GM10248 (cell line): Measurements from ENCODE around the gene GPN3.
A peak's percentile ranks its signal among the peaks of the same experiment; 100 is the strongest.

Source experiments
- CTCF ChIA-PET: fragments of 300-600 bp; sonication (Branson Sonifier 250); formaldehyde crosslinking; extraction: SDS; loops from one replicate; lab custom pipeline; 2021; ENCODE audit warnings: antibody characterized with exemption; lab: Yijun Ruan, JAX
- POLR2A ChIA-PET: fragments of 350-650 bp; sonication (Branson Sonifier 250); formaldehyde crosslinking; extraction: SDS; loops from one replicate; lab custom pipeline; 2020; ENCODE audit warnings: antibody characterized with exemption; lab: Yijun Ruan, JAX
- DNase-seq: peaks from one replicate; pipeline ENCODE4 v3.0.0; 2012; ENCODE audit errors: extremely low spot score
- CTCF ChIP-seq: IDR thresholded peaks from 2 replicates; pipeline ENCODE4 v1.5.1; 2012; ENCODE audit warnings: mild to moderate bottlenecking, low read depth; ENCODE audit errors: extremely low read depth, missing control alignments, control extremely low read depth

Gene GPN3

DNA sequence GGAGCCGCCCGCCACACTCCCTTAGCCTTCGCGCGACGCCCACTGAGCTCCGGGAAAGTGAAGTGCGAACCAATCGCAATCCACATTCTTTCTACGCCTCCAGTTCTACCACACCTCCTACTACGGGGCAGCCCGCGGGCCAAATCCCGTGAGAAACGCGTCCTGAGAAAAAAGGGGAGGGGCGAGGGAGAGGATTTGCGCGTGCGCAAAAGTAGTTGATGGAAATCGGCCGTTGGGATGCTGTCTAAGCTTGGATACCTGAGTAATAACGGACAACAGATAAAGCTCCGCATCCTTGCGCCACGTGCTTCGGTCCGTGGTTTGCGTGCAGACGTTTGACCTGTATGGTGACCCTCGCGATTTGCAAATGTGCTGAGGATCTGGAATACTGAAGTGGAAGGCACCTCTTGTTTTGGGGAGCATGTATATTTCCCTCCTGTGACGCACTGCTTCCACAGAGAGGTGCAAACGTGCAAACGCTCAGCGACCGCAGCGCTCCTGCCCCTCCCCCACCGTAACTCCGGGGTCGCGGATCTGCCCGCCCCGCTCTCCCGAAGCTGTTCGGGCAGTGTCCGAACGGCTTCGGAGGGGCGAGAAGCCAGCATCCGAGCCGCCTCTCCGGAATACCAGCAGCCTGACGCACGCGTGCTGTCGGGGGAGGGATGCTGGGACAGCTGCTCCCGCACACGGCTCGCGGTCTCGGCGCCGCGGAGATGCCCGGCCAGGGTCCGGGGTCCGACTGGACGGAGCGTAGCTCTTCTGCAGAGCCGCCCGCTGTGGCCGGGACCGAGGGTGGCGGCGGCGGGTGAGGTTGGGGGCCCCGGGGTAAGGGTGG, at the start of gene GPN3, which contains the start of gene FAM216A:
Gene GPN3 (minus strand): TSS at position 44 of the 835 bp plus-strand sequence. CDS start 54 bp downstream, outside the sequence.
Gene FAM216A (plus strand): TSS at position 632 of the 835 bp plus-strand sequence. CDS start 31 bp downstream, at position 663.
- ChIA-PET POLR2A (interaction anchor here (0.6 to 2.0 kb wide), 7 partner anchors 11 to 145 kb away, joined by 3 to 7 read pairs (median 3); partner anchors contain the start of gene ARPC3), CTCF (interaction anchor here (0.6 to 6.3 kb wide), 44 partner anchors 9 to 503 kb away, joined by 3 to 71 read pairs (median 4); partner anchors contain the start of genes ARPC3, RAD9B, TCTN1 and VPS29)
- DNase-seq, result peak; percentile 96
- TF ChIP-seq CTCF, result no peak

DNA sequence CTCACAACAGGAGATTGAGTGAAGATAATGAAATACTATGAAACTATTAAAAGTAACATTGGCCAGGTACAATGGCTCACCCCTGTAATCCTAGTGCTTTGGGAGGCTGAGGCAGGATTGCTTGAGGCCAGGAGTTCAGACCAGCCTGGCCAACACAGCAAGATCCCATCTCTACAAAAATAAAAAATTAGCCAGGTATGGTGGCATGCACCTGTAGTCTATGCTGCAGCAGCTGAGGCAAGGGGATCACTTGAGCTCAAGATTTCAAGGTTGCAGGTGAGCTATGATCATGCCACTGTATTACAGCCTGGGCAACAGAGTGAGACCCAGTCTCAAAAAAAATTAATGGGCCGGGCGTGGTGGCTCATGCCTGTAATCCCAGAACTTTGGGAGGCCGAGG, 48.9 kb upstream of the GPN3 start:
- DNase-seq, result no peak
- TF ChIP-seq CTCF, result no peak
- POLR2A ChIA-PET, result no interaction called here
- CTCF ChIA-PET, result interaction anchor here (1.2 to 14.5 kb wide), 2 partner anchors 10 to 86 kb away, joined by 4 to 176 read pairs; no protein-coding TSS in a partner anchor

- TF ChIP-seq CTCF, result no peak
- DNase-seq, result no peak
- POLR2A ChIA-PET, result no interaction called here
- CTCF ChIA-PET, result interaction anchor here (1.1 to 14.5 kb wide), 10 partner anchors 9 to 88 kb away, joined by 3 to 176 read pairs (median 8); partner anchors contain the start of genes ARPC3, RAD9B and VPS29
Observed at GRCh38 chr12:110514363-110514762, 46.3 kb upstream of the GPN3 start.

- TF ChIP-seq CTCF, result no peak
- ChIA-PET CTCF (interaction anchor here (1.1 to 14.5 kb wide), 18 partner anchors 9 to 374 kb away, joined by 3 to 176 read pairs (median 5); partner anchors contain the start of genes ARPC3, FAM216A, GPN3 and RAD9B), POLR2A (no interaction called here)
- DNase-seq, result no peak
Observed at GRCh38 chr12:110513842-110514241, 45.8 kb upstream of the GPN3 start.

DNA sequence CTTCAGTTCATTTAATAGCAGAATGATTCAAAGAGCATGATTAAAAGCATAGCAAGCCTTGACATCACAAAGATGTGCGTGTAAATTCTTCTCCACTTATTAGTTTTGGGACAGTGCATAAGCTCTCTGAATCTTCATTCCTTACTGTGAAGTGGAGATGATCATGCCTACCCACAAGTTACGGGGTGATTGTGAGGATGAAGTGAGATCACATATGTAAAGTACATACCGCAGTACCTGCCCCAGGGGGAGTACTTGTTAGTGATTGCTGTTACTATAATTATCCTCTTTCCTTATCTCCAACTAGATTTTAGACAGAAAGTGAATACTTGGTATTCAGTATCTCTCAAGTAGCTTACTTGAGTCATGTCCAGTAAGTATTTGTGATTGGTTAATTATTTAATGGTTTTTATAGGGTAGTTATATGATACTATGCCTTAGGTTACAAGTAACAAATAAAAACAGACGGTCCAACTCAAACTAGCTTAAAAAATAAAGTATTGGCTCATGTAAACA, 40.1 kb upstream of the GPN3 start:
- POLR2A ChIA-PET, result no interaction called here
- TF ChIP-seq CTCF, result no peak
- no peak for DNase-seq
- CTCF ChIA-PET, result interaction anchor here (1.0 to 14.5 kb wide), 5 partner anchors 10 to 94 kb away, joined by 3 to 176 read pairs (median 8); partner anchors contain the start of gene FAM216A

DNA sequence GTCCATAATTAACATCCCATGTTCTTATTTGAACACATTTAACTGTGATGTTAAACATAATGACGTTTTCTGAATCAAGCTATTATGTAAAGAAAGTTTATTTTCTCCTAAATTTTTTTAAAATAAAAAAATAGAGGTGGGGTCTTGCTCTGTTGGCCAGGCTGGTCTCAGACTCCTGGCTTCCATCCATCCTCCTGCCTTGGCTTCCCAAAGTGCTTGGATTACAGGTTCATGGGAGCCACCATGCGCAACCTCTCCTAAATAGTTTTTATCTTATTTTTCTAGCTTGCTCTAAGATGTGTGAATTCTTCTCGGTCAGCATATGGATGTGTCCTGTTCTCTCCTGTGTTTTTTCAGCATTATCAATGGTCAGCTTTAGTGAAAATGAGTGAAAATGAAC, 37.3 kb upstream of the GPN3 start:
- no peak for TF ChIP-seq CTCF
- POLR2A ChIA-PET, result no interaction called here
- DNase-seq, result no peak
- CTCF ChIA-PET, result interaction anchor here (1.0 to 7.0 kb wide), 2 partner anchors 8 to 96 kb away, joined by 4 to 39 read pairs; no protein-coding TSS in a partner anchor
